B cell (primary cell): ENCODE measurements around the gene ANKFY1.

Source experiments
- EZH2 ChIP-seq: IDR thresholded peaks from 2 replicates; pipeline ENCODE4 v1.6.1; 2012; ENCODE audit warnings: borderline replicate concordance, low read depth, mild to moderate bottlenecking, moderate library complexity, low read length; ENCODE audit not compliant: insufficient read depth, poor library complexity, severe bottlenecking
- TF ChIP-seq, protein P1 (sequence below): fragments of 200-600 bp; IDR thresholded peaks from one replicate; pipeline ENCODE4 v1.8.0; 2022; ENCODE audit warnings: antibody characterized with exemption, mild to moderate bottlenecking

DNA sequence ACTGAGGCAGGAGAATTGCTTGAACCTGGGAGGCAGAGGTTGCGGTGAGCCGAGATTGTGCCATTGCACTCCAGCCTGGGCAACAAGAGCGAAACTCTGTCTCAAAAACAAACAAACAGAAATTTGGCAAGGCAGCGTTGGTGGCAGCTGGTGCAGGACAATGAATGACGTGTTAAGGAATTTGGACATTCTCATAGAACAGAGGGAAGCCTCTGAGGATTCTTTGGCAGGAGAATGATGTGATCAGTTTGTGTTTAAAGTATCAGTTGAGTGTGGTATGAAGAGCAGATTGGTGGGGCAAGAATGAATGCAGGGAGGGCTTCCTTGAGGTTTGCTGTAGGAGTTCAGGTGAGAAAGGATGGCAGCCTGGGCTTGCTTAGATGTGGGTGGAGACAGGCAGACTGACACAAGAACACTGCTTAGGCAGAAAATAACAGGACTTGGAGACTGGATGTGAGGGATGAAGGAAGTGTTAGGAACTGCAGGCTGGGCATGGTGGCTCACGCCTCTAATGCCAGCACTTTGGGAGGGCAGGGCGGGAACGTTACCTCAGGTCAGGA, 115.9 kb downstream of the ANKFY1 start:
- no peak for TF ChIP-seq EZH2
- TF ChIP-seq, protein P1, sequence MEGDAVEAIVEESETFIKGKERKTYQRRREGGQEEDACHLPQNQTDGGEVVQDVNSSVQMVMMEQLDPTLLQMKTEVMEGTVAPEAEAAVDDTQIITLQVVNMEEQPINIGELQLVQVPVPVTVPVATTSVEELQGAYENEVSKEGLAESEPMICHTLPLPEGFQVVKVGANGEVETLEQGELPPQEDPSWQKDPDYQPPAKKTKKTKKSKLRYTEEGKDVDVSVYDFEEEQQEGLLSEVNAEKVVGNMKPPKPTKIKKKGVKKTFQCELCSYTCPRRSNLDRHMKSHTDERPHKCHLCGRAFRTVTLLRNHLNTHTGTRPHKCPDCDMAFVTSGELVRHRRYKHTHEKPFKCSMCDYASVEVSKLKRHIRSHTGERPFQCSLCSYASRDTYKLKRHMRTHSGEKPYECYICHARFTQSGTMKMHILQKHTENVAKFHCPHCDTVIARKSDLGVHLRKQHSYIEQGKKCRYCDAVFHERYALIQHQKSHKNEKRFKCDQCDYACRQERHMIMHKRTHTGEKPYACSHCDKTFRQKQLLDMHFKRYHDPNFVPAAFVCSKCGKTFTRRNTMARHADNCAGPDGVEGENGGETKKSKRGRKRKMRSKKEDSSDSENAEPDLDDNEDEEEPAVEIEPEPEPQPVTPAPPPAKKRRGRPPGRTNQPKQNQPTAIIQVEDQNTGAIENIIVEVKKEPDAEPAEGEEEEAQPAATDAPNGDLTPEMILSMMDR = no peak
